ENCODE data around the gene PGM2. TPM values are rescaled to one million over a fixed set of nuclear protein-coding genes. Genes with fewer than 3 reads are reported as not detected.

Gene PGM2
- total and polyA plus RNA-seq, 5 donors from 2014 or later: 20.5 to 29.5 (median 22.1) TPM

GRCh38 chr4:37792241-37792640 is 34.2 kb upstream of the PGM2 start:
- H3K9me3 ChIP-seq (ENCODE audit: control insufficient read depth in 2 of 2, low read length in 2 of 2): no peaks in the 10 kb centered on the region
- Mint-ChIP-seq H3K4me1 (no peaks in the 10 kb centered on the region), H3K27ac (no peak overlapping the region), H3K27me3 (peaks cover 31% of the 10 kb centered on the region), H3K9me3 (peaks cover 0 to 2% (median 0%) of the 10 kb centered on the region in 7 donors), H3K4me3 (no peak overlapping the region), H3K36me3 (no peaks in the 10 kb centered on the region)
- H3K4me1 ChIP-seq (ENCODE audit: control insufficient read depth, insufficient read depth, low read length, poor library complexity, severe bottlenecking): no peaks in the 10 kb centered on the region
- no peak overlapping the region for H3K27ac ChIP-seq (ENCODE audit: insufficient read depth, low read length, poor library complexity, severe bottlenecking)
- no peak overlapping the region for H3K4me3 ChIP-seq (ENCODE audit: low read depth, low read length)
- H3K27me3 ChIP-seq (ENCODE audit: control insufficient read depth, insufficient read depth, low read length): peaks cover 13% of the 10 kb centered on the region
- ATAC-seq (ENCODE audit: low read depth in 2 of 2) (no peak), DNase-seq (no peak)
- H3K36me3 ChIP-seq (ENCODE audit: control insufficient read depth, insufficient read depth, low read length): no peaks in the 10 kb centered on the region

GRCh38 chr4:37793562-37793961 is 32.9 kb upstream of the PGM2 start:
- Histone ChIP-seq H3K9me3 (ENCODE audit: control insufficient read depth in 2 of 2, low read length in 2 of 2) (no peaks in the 10 kb centered on the region), H3K4me1 (ENCODE audit: control insufficient read depth, insufficient read depth, low read length, poor library complexity, severe bottlenecking) (no peaks in the 10 kb centered on the region), H3K4me3 (ENCODE audit: low read depth, low read length) (no peak overlapping the region), H3K36me3 (ENCODE audit: control insufficient read depth, insufficient read depth, low read length) (no peaks in the 10 kb centered on the region), H3K27ac (ENCODE audit: insufficient read depth, low read length, poor library complexity, severe bottlenecking) (no peak overlapping the region), H3K27me3 (ENCODE audit: control insufficient read depth, insufficient read depth, low read length) (peaks cover 11% of the 10 kb centered on the region)
- peaks cover 31% of the 10 kb centered on the region for H3K27me3 Mint-ChIP-seq
- H3K4me3 Mint-ChIP-seq: no peak overlapping the region
- H3K9me3 Mint-ChIP-seq: peaks cover 0 to 2% (median 0%) of the 10 kb centered on the region in 7 donors
- peak in 2 of 3 donors; percentile 7 to 21 for DNase-seq
- H3K36me3 Mint-ChIP-seq: no peaks in the 10 kb centered on the region
- no peaks in the 10 kb centered on the region for H3K4me1 Mint-ChIP-seq
- ATAC-seq (ENCODE audit: low read depth in 2 of 2): peak; percentile 42 to 43
- H3K27ac Mint-ChIP-seq: no peak overlapping the region

GRCh38 chr4:37794056-37794455 is 32.4 kb upstream of the PGM2 start:
- peaks cover 14% of the 10 kb centered on the region for H3K27me3 ChIP-seq (ENCODE audit: control insufficient read depth, insufficient read depth, low read length)
- no peaks in the 10 kb centered on the region for H3K4me1 Mint-ChIP-seq
- H3K27me3 Mint-ChIP-seq: peaks cover 30% of the 10 kb centered on the region
- H3K36me3 ChIP-seq (ENCODE audit: control insufficient read depth, insufficient read depth, low read length): no peaks in the 10 kb centered on the region
- DNase-seq: no peak
- peaks cover 0 to 2% (median 0%) of the 10 kb centered on the region in 7 donors for H3K9me3 Mint-ChIP-seq
- no peaks in the 10 kb centered on the region for H3K4me1 ChIP-seq (ENCODE audit: control insufficient read depth, insufficient read depth, low read length, poor library complexity, severe bottlenecking)
- no peaks in the 10 kb centered on the region for H3K36me3 Mint-ChIP-seq
- no peak for ATAC-seq (ENCODE audit: low read depth in 2 of 2)
- H3K4me3 Mint-ChIP-seq: no peak overlapping the region
- H3K9me3 ChIP-seq (ENCODE audit: control insufficient read depth in 2 of 2, low read length in 2 of 2): no peaks in the 10 kb centered on the region
- no peak overlapping the region for H3K27ac ChIP-seq (ENCODE audit: insufficient read depth, low read length, poor library complexity, severe bottlenecking)
- no peak overlapping the region for H3K4me3 ChIP-seq (ENCODE audit: low read depth, low read length)
- H3K27ac Mint-ChIP-seq: no peak overlapping the region

DNA sequence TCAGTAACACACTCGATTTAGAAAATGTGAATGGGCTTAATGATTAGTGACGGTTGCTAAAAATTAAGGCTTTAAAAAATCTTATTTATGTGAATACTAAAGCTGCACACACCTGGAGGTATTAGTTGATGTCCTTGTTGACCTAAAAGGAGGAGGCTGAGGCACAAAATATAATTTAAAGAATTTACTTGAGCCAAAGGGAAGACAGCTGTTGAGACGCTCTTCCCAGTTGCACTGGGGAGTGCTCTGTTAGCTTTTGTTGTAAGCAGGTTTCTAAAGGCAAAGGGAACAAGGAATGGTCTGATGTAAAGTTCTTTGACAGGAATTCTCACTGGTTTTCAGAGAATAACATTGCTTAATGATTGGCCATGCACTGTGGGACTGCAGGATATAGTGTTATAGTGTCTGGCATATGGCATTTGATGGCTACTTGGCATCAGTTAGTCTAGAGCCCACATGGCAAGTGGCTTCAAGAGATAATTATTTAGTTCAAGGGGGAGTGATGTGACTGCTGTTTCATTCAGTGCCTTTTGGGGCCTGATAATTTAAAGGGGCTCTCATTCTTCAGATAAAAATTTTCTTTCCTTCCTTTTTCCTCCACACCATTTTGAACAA is 30.8 kb upstream of the PGM2 start:
- no peaks in the 10 kb centered on the region for H3K4me1 ChIP-seq (ENCODE audit: control insufficient read depth, insufficient read depth, low read length, poor library complexity, severe bottlenecking)
- Mint-ChIP-seq H3K4me1 (no peaks in the 10 kb centered on the region), H3K9me3 (peaks cover 0 to 2% (median 0%) of the 10 kb centered on the region in 7 donors), H3K4me3 (no peak overlapping the region), H3K27me3 (peaks cover 33% of the 10 kb centered on the region), H3K27ac (no peak overlapping the region), H3K36me3 (no peaks in the 10 kb centered on the region)
- H3K9me3 ChIP-seq (ENCODE audit: control insufficient read depth in 2 of 2, low read length in 2 of 2): no peaks in the 10 kb centered on the region
- no peak for DNase-seq
- H3K27me3 ChIP-seq (ENCODE audit: control insufficient read depth, insufficient read depth, low read length): peaks cover 16% of the 10 kb centered on the region
- H3K4me3 ChIP-seq (ENCODE audit: low read depth, low read length): no peak overlapping the region
- H3K36me3 ChIP-seq (ENCODE audit: control insufficient read depth, insufficient read depth, low read length): no peaks in the 10 kb centered on the region
- ATAC-seq (ENCODE audit: low read depth in 2 of 2): no peak
- no peak overlapping the region for H3K27ac ChIP-seq (ENCODE audit: insufficient read depth, low read length, poor library complexity, severe bottlenecking)

GRCh38 chr4:37797374-37797773 is 29.1 kb upstream of the PGM2 start:
- Histone ChIP-seq H3K27me3 (ENCODE audit: control insufficient read depth, insufficient read depth, low read length) (peaks cover 16% of the 10 kb centered on the region), H3K4me1 (ENCODE audit: control insufficient read depth, insufficient read depth, low read length, poor library complexity, severe bottlenecking) (no peaks in the 10 kb centered on the region), H3K4me3 (ENCODE audit: low read depth, low read length) (no peak overlapping the region), H3K27ac (ENCODE audit: insufficient read depth, low read length, poor library complexity, severe bottlenecking) (no peak overlapping the region), H3K9me3 (ENCODE audit: control insufficient read depth in 2 of 2, low read length in 2 of 2) (no peaks in the 10 kb centered on the region), H3K36me3 (ENCODE audit: control insufficient read depth, insufficient read depth, low read length) (no peaks in the 10 kb centered on the region)
- H3K27me3 Mint-ChIP-seq: peaks cover 35% of the 10 kb centered on the region
- no peaks in the 10 kb centered on the region for H3K9me3 Mint-ChIP-seq
- no peaks in the 10 kb centered on the region for H3K36me3 Mint-ChIP-seq
- H3K4me1 Mint-ChIP-seq: no peaks in the 10 kb centered on the region
- no peak overlapping the region for H3K4me3 Mint-ChIP-seq
- no peak for DNase-seq
- no peak for ATAC-seq (ENCODE audit: low read depth in 2 of 2)
- no peak overlapping the region for H3K27ac Mint-ChIP-seq

DNA sequence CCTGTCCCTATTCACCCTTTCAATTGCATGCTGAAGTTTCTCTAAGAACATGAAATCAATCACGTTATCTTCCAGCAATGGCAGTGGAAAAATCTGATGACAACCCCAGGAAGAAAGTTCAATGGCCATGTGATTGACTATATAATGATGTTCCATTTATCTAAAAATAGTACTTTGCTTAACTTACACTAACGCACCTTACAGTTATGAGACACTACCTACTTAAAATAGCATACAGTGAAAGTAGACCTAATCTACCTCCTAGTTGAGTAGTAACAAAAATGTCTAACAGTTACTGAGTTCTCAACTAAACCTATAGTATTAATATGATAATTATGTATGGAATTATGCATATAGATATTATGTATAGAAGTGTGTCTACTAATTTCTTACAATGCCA is 28.6 kb upstream of the PGM2 start:
- H3K27me3 ChIP-seq (ENCODE audit: control insufficient read depth, insufficient read depth, low read length): peaks cover 16% of the 10 kb centered on the region
- DNase-seq (no peak), ATAC-seq (ENCODE audit: low read depth in 2 of 2) (no peak)
- no peaks in the 10 kb centered on the region for H3K9me3 ChIP-seq (ENCODE audit: control insufficient read depth in 2 of 2, low read length in 2 of 2)
- H3K4me1 ChIP-seq (ENCODE audit: control insufficient read depth, insufficient read depth, low read length, poor library complexity, severe bottlenecking): no peaks in the 10 kb centered on the region
- no peak overlapping the region for H3K27ac ChIP-seq (ENCODE audit: insufficient read depth, low read length, poor library complexity, severe bottlenecking)
- Mint-ChIP-seq H3K4me1 (no peaks in the 10 kb centered on the region), H3K9me3 (no peaks in the 10 kb centered on the region), H3K36me3 (no peaks in the 10 kb centered on the region), H3K27ac (no peak overlapping the region), H3K27me3 (peaks cover 35% of the 10 kb centered on the region), H3K4me3 (no peak overlapping the region)
- H3K4me3 ChIP-seq (ENCODE audit: low read depth, low read length): no peak overlapping the region
- H3K36me3 ChIP-seq (ENCODE audit: control insufficient read depth, insufficient read depth, low read length): no peaks in the 10 kb centered on the region

DNA sequence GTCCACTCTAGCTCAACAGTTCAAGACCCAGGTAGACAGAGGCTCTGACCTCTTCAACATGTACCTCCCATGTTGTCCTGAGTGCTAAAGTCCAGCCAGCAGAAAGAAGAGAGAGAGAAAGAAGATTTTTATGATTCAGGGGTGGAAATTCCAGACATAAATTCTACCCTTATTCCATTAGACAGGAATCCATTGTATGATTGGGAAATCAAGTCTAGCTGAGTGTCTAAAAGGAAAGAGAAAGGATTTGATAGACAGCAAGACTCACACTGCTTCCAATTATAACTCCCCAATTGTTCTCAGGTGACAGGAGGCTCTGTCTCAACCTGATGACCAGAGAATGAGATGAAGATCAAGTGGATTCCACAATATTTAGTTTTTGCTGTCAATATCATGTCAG is 27.9 kb upstream of the PGM2 start:
- ATAC-seq (ENCODE audit: low read depth in 2 of 2) (no peak), DNase-seq (no peak)
- no peaks in the 10 kb centered on the region for H3K9me3 ChIP-seq (ENCODE audit: control insufficient read depth in 2 of 2, low read length in 2 of 2)
- no peak overlapping the region for H3K27ac Mint-ChIP-seq
- H3K27me3 Mint-ChIP-seq: peaks cover 35% of the 10 kb centered on the region
- no peak overlapping the region for H3K27ac ChIP-seq (ENCODE audit: insufficient read depth, low read length, poor library complexity, severe bottlenecking)
- H3K36me3 ChIP-seq (ENCODE audit: control insufficient read depth, insufficient read depth, low read length): no peaks in the 10 kb centered on the region
- H3K4me1 Mint-ChIP-seq: no peaks in the 10 kb centered on the region
- no peak overlapping the region for H3K4me3 Mint-ChIP-seq
- H3K4me1 ChIP-seq (ENCODE audit: control insufficient read depth, insufficient read depth, low read length, poor library complexity, severe bottlenecking): no peaks in the 10 kb centered on the region
- no peak overlapping the region for H3K4me3 ChIP-seq (ENCODE audit: low read depth, low read length)
- no peaks in the 10 kb centered on the region for H3K36me3 Mint-ChIP-seq
- H3K9me3 Mint-ChIP-seq: no peaks in the 10 kb centered on the region
- H3K27me3 ChIP-seq (ENCODE audit: control insufficient read depth, insufficient read depth, low read length): peaks cover 16% of the 10 kb centered on the region

DNA sequence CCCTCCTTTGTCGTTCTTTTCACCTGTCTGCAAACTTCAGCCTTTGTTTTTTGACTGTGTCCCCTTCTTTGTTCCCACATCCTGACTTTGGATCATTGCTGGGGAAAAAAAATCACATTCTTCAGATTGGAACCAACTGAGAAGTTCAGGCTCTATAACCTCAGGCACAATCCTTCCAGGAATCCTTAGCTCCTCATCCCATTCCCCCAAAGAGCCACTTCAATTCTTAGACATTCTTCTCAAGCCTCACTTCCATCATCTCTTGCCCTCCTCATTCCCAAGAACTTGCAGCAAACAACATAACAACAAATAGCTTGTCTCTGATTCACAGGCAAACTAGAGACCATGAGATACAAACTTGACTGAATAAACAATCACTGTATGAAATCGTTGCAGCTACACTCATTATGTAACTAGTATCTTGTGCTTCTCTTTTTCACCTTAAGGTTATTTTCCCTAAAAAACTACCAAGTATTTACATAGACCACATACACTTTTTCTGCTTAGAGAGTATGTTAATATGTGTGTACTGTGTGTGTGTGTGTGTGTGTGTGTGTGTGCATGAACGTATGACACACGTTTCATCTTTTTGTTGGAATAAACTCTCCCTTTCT is 26.4 kb upstream of the PGM2 start:
- Histone ChIP-seq H3K9me3 (ENCODE audit: control insufficient read depth in 2 of 2, low read length in 2 of 2) (no peaks in the 10 kb centered on the region), H3K27ac (ENCODE audit: insufficient read depth, low read length, poor library complexity, severe bottlenecking) (no peak overlapping the region), H3K4me3 (ENCODE audit: low read depth, low read length) (no peak overlapping the region), H3K4me1 (ENCODE audit: control insufficient read depth, insufficient read depth, low read length, poor library complexity, severe bottlenecking) (no peaks in the 10 kb centered on the region), H3K36me3 (ENCODE audit: control insufficient read depth, insufficient read depth, low read length) (no peaks in the 10 kb centered on the region), H3K27me3 (ENCODE audit: control insufficient read depth, insufficient read depth, low read length) (peaks cover 16% of the 10 kb centered on the region)
- Mint-ChIP-seq H3K4me1 (no peaks in the 10 kb centered on the region), H3K9me3 (peaks cover 0 to 1% (median 0%) of the 10 kb centered on the region in 7 donors), H3K27ac (no peak overlapping the region), H3K27me3 (peaks cover 25% of the 10 kb centered on the region), H3K36me3 (no peaks in the 10 kb centered on the region), H3K4me3 (no peak overlapping the region)
- no peak for DNase-seq
- no peak for ATAC-seq (ENCODE audit: low read depth in 2 of 2)

Measured in CD4-positive, CD25-positive, alpha-beta regulatory T cell (primary cell).